A549 (cell line): Measurements from ENCODE around the gene PRSS56. TPM values are rescaled to one million over a fixed set of nuclear protein-coding genes. Genes with fewer than 3 reads are reported as not detected.

Source experiments
- ATAC-seq, 2 experiments: fragments of 200-7000 bp in 1 of 2; fragments of >200 bp in 1 of 2; cut with Nextera tagmentation in 1 of 2; cut with Tn5 transposase in 1 of 2; 3 replicates each; pipeline versions ENCODE4 v1.8.0 to v1.9.1; 2018 to 2020; ENCODE audit warnings: mild to moderate bottlenecking in 1 of 2, moderate library complexity in 1 of 2
- CTCF ChIA-PET: fragments of 300-600 bp; sonication (Branson Sonifier 250); formaldehyde crosslinking; extraction: SDS; loops from one replicate; lab custom pipeline; 2021; ENCODE audit warnings: antibody characterized with exemption, inconsistent platforms; lab: Yijun Ruan, JAX
- POLR2A ChIA-PET: fragments of 350-600 bp; formaldehyde crosslinking; extraction: SDS; loops from one replicate; lab custom pipeline; 2021; ENCODE audit warnings: antibody characterized with exemption, inconsistent platforms; lab: Yijun Ruan, JAX
- DNase-seq, 2 experiments: peaks; one replicate each; pipeline versions ENCODE4 v3.0.0 to v3.0.0-alpha.2; 2011 to 2016; ENCODE audit warnings: low read depth in 1 of 2, low spot score in 1 of 2
- FAIRE-seq: peaks from 2 replicates; lab custom pipeline; 2011; peaks lifted over from hg19 to GRCh38; lab: Jason Lieb, UNC
- H3K27ac ChIP-seq, 2 experiments: fragments of >200 bp; sonication (Bioruptor Twin); formaldehyde crosslinking; 3 replicates each; pipeline ENCODE4 v1.5.1; 2016 to 2017
- H3K4me1 ChIP-seq: fragments of >200 bp; sonication (Bioruptor Twin); formaldehyde crosslinking; 3 replicates; pipeline ENCODE4 v1.6.1; 2016
- H3K4me2 ChIP-seq: fragments of >200 bp; sonication (Bioruptor Twin); formaldehyde crosslinking; 3 replicates; pipeline ENCODE4 v1.6.1; 2016
- H3K4me3 ChIP-seq: fragments of >200 bp; sonication (Bioruptor Twin); formaldehyde crosslinking; 3 replicates; pipeline ENCODE4 v1.5.1; 2016
- H3K9me3 ChIP-seq: fragments of >200 bp; sonication (Bioruptor Twin); formaldehyde crosslinking; 3 replicates; pipeline ENCODE4 v1.6.1; 2016
- CBX2 ChIP-seq: fragments of 200-600 bp; sonication (generic); IDR thresholded peaks from 2 replicates; pipeline ENCODE4 v1.6.1; 2016; ENCODE audit warnings: low read depth, mild to moderate bottlenecking, borderline replicate concordance
- CHD2 ChIP-seq: fragments of 150-350 bp; IDR thresholded peaks from 2 replicates; pipeline ENCODE4 v1.6.1; 2014; ENCODE audit warnings: low read length; ENCODE audit not compliant: partially characterized antibody
- CHD4 ChIP-seq: fragments of 200-600 bp; sonication (generic); IDR thresholded peaks from 2 replicates; pipeline ENCODE4 v1.6.1; 2016; ENCODE audit warnings: antibody characterized with exemption, mild to moderate bottlenecking, borderline replicate concordance
- EHF ChIP-seq: fragments of 250-450 bp; sonication (Bioruptor Pico); IDR thresholded peaks from 2 replicates; pipeline ENCODE4 v1.5.0; 2020; ENCODE audit warnings: mild to moderate bottlenecking
- EHMT2 ChIP-seq: fragments of 200-600 bp; sonication (generic); IDR thresholded peaks from 2 replicates; pipeline ENCODE4 v1.6.1; 2016; ENCODE audit warnings: antibody characterized with exemption, low read depth, mild to moderate bottlenecking, moderate library complexity
- EP300 ChIP-seq, 2 experiments: fragments of >200 bp; sonication (Bioruptor Twin); formaldehyde crosslinking; IDR thresholded peaks; 2 replicates in 1 of 2; 3 replicates in 1 of 2; pipeline ENCODE4 v1.6.1; 2016 to 2017
- FOSL2 ChIP-seq, 2 experiments: fragments of 450-650 bp in 1 of 2; fragments of >200 bp in 1 of 2; sonication (Bioruptor Twin) in 1 of 2; formaldehyde crosslinking; IDR thresholded peaks; 2 replicates each; pipeline versions ENCODE4 v1.5.0 to v1.6.1; 2016 to 2020; ENCODE audit warnings: mild to moderate bottlenecking in 1 of 2, moderate library complexity in 1 of 2
- FOXS1 ChIP-seq: fragments of 250-450 bp; sonication (Bioruptor Pico); IDR thresholded peaks from 2 replicates; pipeline ENCODE4 v1.5.0; 2020; ENCODE audit warnings: mild to moderate bottlenecking, moderate library complexity
- HDAC2 ChIP-seq: fragments of 200-600 bp; sonication (generic); IDR thresholded peaks from 2 replicates; pipeline ENCODE4 v1.6.1; 2016
- HES2 ChIP-seq: fragments of >200 bp; sonication (Bioruptor Twin); formaldehyde crosslinking; IDR thresholded peaks from 2 replicates; pipeline ENCODE4 v1.6.1; 2016
- HOXA7 ChIP-seq: fragments of 250-450 bp; sonication (Bioruptor Pico); IDR thresholded peaks from 2 replicates; pipeline ENCODE4 v1.5.0; 2020; ENCODE audit warnings: mild to moderate bottlenecking, moderate library complexity
- HOXB13 ChIP-seq: fragments of 250-450 bp; sonication (Bioruptor Pico); IDR thresholded peaks from 2 replicates; pipeline ENCODE4 v1.5.0; 2020; ENCODE audit warnings: low read depth, mild to moderate bottlenecking, moderate library complexity
- JUNB ChIP-seq: fragments of >200 bp; sonication (Bioruptor Twin); formaldehyde crosslinking; IDR thresholded peaks from 2 replicates; pipeline ENCODE4 v1.6.1; 2016
- KDM1A ChIP-seq: fragments of 200-600 bp; sonication (generic); IDR thresholded peaks from 2 replicates; pipeline ENCODE4 v1.6.1; 2016; ENCODE audit warnings: low read depth, mild to moderate bottlenecking
- NFE2L2 ChIP-seq: fragments of 150-350 bp; conservative IDR thresholded peaks from 2 replicates; pipeline ENCODE4 v1.6.1; 2014; ENCODE audit warnings: low read length
- NPAS2 ChIP-seq: fragments of 250-450 bp; sonication (Bioruptor Pico); IDR thresholded peaks from 2 replicates; pipeline ENCODE4 v1.8.0; 2022; ENCODE audit warnings: mild to moderate bottlenecking, moderate library complexity, borderline replicate concordance
- NR3C1 ChIP-seq: fragments of >200 bp; sonication (Bioruptor Twin); formaldehyde crosslinking; IDR thresholded peaks from 3 replicates; pipeline ENCODE4 v1.6.1; 2017
- PHF8 ChIP-seq: fragments of 200-600 bp; sonication (generic); IDR thresholded peaks from 2 replicates; pipeline ENCODE4 v1.6.1; 2016; ENCODE audit warnings: low read depth, mild to moderate bottlenecking, antibody characterized with exemption, moderate library complexity, borderline replicate concordance
- POLR2A ChIP-seq: IDR thresholded peaks from 2 replicates; pipeline ENCODE4 v1.6.1; 2012; ENCODE audit warnings: mild to moderate bottlenecking, low read length
- RARB ChIP-seq: fragments of 250-450 bp; sonication (Bioruptor Pico); IDR thresholded peaks from 2 replicates; pipeline ENCODE4 v1.8.0; 2021; ENCODE audit warnings: mild to moderate bottlenecking, moderate library complexity
- RCOR1 ChIP-seq: fragments of 150-350 bp; IDR thresholded peaks from 2 replicates; pipeline ENCODE4 v1.6.1; 2014; ENCODE audit warnings: antibody characterized with exemption, low read length, low read depth
- SMC3 ChIP-seq: fragments of >200 bp; sonication (Bioruptor Twin); formaldehyde crosslinking; IDR thresholded peaks from 3 replicates; pipeline ENCODE4 v1.6.1; 2018; ENCODE audit warnings: inconsistent platforms
- SREBF2 ChIP-seq: fragments of 450-650 bp; IDR thresholded peaks from 2 replicates; pipeline ENCODE4 v1.6.1; 2014; ENCODE audit warnings: mild to moderate bottlenecking, moderate library complexity
- TFCP2L1 ChIP-seq: fragments of 250-450 bp; sonication (Bioruptor Pico); IDR thresholded peaks from 2 replicates; pipeline ENCODE4 v1.5.0; 2021; ENCODE audit warnings: mild to moderate bottlenecking
- TP53 ChIP-seq: fragments of 250-450 bp; sonication (Bioruptor Pico); IDR thresholded peaks from 2 replicates; pipeline ENCODE4 v1.5.0; 2021; ENCODE audit warnings: mild to moderate bottlenecking, moderate library complexity
- ZFP36 ChIP-seq: fragments of 450-650 bp; IDR thresholded peaks from 2 replicates; pipeline ENCODE4 v1.6.1; 2014; ENCODE audit warnings: borderline replicate concordance; ENCODE audit not compliant: partially characterized antibody
- WGBS: methylation state at CpG from one replicate; pipeline ENCODE4 v1.1.6; 2017; ENCODE audit errors: missing lambda C conversion rate; 5-methylcytosine and 5-hydroxymethylcytosine counted together
- polyA plus RNA-seq, 4 experiments: library from polyadenylated mRNA; depleted of rRNA in 3 of 4; stranded (reverse); fragments of >200 nt; fragmentation: RNase III in 1 of 4; extraction: RNeasy Plus Mini Kit Qiagen cat#74134 plus additional on column Dnase treatment in 1 of 4; gene quantifications; 2 replicates in 3 of 4; 3 replicates in 1 of 4; pipeline ENCODE4 v1.2.3, GENCODE V29; 2011 to 2017

PRSS56 gene
- polyA plus RNA-seq, 2 of the 4 experiments (the other 2 are of a cell fraction) = not detected

GRCh38 chr2:232527905-232528470 lies 7.8 kb downstream of the PRSS56 start:
- ATAC-seq = no peak
- ChIA-PET CTCF (no interaction called here), POLR2A (no interaction called here)

GRCh38 chr2:232528746-232529460 lies 8.7 kb downstream of the PRSS56 start:
- POLR2A ChIA-PET = no interaction called here
- WGBS = 74% methylated on average over 6 of the region's 11 CpGs
- Histone ChIP-seq H3K27ac (no peak overlapping the region), H3K4me2 (no peak overlapping the region), H3K4me3 (no peak overlapping the region), H3K9me3 (no peaks in the 10 kb centered on the region), H3K4me1 (0 out of 3 replicates have a peak, but pooled peaks cover 3% of the 10 kb centered on the region)
- no peak for TF ChIP-seq HDAC2
- no peak for TF ChIP-seq TFCP2L1 (CRISPR knock-in tag)
- no peak for TF ChIP-seq JUNB
- no peak for TF ChIP-seq NR3C1
- TF ChIP-seq TP53 = no peak
- TF ChIP-seq NPAS2 (CRISPR knock-in tag) = no peak
- TF ChIP-seq CBX2 = no peak
- no peak for TF ChIP-seq HOXA7 (CRISPR knock-in tag)
- TF ChIP-seq HES2 = no peak
- TF ChIP-seq RCOR1 = no peak
- FAIRE-seq = no peak
- no peak for ATAC-seq
- no peak for DNase-seq
- CTCF ChIA-PET = interaction anchor here (0.6 kb wide), 1 partner anchor 9 kb away, joined by 3 read pairs; no protein-coding TSS in a partner anchor

More at GRCh38 chr2:232527905-232528470, 7.8 kb downstream of the PRSS56 start:
- TF ChIP-seq CHD4 (no peak), FOSL2 (IDR thresholded peaks at IDR 0.05) (no peak), FOSL2 (CRISPR knock-in tag; IDR thresholded peaks at IDR 0.05) (no peak), HES2 (no peak), POLR2A (no peak), KDM1A (no peak), FOXS1 (CRISPR knock-in tag) (no peak), ZFP36 (no peak), EHMT2 (no peak), SREBF2 (no peak), EP300 (IDR thresholded peaks at IDR 0.05) (no peak), CHD2 (no peak), NFE2L2 (no peak), RARB (CRISPR knock-in tag) (no peak), EHF (CRISPR knock-in tag) (no peak), HOXB13 (CRISPR knock-in tag) (no peak), PHF8 (no peak), TP53 (no peak), SMC3 (no peak)
- no peak for FAIRE-seq
- Histone ChIP-seq H3K4me2 (no peak overlapping the region), H3K4me1 (peaks cover 7% of the 10 kb centered on the region; the same call in 1 of the 3 replicates), H3K27ac (no peak overlapping the region), H3K9me3 (no peaks in the 10 kb centered on the region), H3K4me3 (no peak overlapping the region)
- no peak for DNase-seq
- 54% methylated on average over 6 of the region's 6 CpGs for WGBS
